CD4-positive, alpha-beta T cell treated with Interleukin-17A for 4 hours (primary cell): Measurements from ENCODE around the gene PCDHA12.
"Not testable (repeated sequence)": the region's sequence is repeated elsewhere in the genome, so short reads cannot be mapped to it uniquely, and the experiment has no call there.

Source experiments
- DNase-seq: peaks from one replicate; pipeline ENCODE4 v3.0.0-alpha.2; 2020; ENCODE audit warnings: mixed read lengths

Gene PCDHA12, protein sequence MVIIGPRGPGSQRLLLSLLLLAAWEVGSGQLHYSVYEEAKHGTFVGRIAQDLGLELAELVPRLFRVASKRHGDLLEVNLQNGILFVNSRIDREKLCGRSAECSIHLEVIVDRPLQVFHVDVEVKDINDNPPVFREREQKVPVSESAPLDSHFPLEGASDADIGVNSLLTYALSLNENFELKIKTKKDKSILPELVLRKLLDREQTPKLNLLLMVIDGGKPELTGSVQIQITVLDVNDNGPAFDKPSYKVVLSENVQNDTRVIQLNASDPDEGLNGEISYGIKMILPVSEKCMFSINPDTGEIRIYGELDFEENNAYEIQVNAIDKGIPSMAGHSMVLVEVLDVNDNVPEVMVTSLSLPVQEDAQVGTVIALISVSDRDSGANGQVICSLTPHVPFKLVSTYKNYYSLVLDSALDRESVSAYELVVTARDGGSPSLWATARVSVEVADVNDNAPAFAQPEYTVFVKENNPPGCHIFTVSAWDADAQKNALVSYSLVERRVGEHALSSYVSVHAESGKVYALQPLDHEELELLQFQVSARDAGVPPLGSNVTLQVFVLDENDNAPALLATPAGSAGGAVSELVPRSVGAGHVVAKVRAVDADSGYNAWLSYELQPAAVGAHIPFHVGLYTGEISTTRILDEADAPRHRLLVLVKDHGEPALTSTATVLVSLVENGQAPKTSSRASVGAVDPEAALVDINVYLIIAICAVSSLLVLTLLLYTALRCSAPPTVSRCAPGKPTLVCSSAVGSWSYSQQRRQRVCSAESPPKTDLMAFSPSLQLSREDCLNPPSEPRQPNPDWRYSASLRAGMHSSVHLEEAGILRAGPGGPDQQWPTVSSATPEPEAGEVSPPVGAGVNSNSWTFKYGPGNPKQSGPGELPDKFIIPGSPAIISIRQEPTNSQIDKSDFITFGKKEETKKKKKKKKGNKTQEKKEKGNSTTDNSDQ

GRCh38 chr5:140875085-140876065, at the start of gene PCDHA12:
PCDHA12 (plus strand) TSS chr5:140875308; CDS start chr5:140875473, 165 bp downstream.
- no peak for DNase-seq

GRCh38 chr5:140827704-140828361, 47.3 kb upstream of the PCDHA12 start, which contains the start of gene PCDHA6:
PCDHA6 (plus strand) TSS chr5:140827960; CDS start chr5:140828092, 132 bp downstream.
- DNase-seq: no peak

GRCh38 chr5:140828362-140828737, 46.8 kb upstream of the PCDHA12 start:
- no peak for DNase-seq

- DNase-seq: not testable (repeated sequence)
Observed at GRCh38 chr5:140829511-140830501, 45.3 kb upstream of the PCDHA12 start.

GRCh38 chr5:140833993-140834392, 41.1 kb upstream of the PCDHA12 start, which contains the start of gene PCDHA7:
PCDHA7 (plus strand) TSS chr5:140834269; CDS start chr5:140834384, 115 bp downstream.
- DNase-seq: no peak

GRCh38 chr5:140834439-140835008, 40.6 kb upstream of the PCDHA12 start:
- DNase-seq: not testable (repeated sequence)

- DNase-seq: no peak
Observed at GRCh38 chr5:140835622-140836510, 39.2 kb upstream of the PCDHA12 start.

GRCh38 chr5:140840978-140841962, 33.8 kb upstream of the PCDHA12 start, which contains the start of gene PCDHA8:
PCDHA8 (plus strand) TSS chr5:140841187; CDS start chr5:140841322, 135 bp downstream.
- DNase-seq: no peak

DNA sequence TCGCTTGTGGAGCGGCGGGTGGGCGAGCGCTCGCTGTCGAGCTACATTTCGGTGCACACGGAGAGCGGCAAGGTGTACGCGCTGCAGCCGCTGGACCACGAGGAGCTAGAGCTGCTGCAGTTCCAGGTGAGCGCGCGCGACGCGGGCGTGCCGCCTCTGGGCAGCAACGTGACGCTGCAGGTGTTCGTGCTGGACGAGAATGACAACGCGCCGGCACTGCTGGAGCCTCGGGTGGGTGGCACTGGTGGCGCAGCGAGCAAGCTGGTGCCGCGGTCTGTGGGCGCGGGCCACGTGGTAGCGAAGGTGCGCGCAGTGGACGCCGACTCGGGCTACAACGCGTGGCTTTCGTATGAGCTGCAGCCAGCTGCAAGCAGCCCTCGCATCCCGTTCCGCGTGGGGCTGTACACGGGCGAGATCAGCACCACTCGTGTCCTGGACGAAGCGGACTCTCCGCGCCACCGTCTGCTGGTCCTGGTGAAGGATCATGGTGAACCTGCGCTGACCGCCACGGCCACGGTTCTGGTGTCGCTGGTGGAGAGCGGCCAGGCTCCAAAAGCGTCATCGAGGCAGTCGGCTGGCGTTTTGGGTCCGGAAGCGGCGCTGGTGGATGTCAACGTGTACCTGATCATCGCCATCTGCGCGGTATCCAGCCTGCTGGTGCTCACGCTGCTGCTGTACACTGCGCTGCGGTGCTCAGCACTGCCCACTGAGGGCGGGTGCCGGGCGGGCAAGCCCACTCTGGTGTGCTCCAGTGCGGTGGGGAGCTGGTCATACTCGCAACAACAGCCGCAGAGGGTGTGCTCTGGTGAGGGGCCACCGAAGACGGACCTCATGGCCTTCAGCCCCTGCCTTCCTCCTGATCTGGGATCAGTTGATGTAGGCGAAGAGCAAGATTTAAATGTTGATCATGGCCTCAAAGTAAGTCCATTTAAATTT, 32.0 kb upstream of the PCDHA12 start:
- no peak for DNase-seq

DNA sequence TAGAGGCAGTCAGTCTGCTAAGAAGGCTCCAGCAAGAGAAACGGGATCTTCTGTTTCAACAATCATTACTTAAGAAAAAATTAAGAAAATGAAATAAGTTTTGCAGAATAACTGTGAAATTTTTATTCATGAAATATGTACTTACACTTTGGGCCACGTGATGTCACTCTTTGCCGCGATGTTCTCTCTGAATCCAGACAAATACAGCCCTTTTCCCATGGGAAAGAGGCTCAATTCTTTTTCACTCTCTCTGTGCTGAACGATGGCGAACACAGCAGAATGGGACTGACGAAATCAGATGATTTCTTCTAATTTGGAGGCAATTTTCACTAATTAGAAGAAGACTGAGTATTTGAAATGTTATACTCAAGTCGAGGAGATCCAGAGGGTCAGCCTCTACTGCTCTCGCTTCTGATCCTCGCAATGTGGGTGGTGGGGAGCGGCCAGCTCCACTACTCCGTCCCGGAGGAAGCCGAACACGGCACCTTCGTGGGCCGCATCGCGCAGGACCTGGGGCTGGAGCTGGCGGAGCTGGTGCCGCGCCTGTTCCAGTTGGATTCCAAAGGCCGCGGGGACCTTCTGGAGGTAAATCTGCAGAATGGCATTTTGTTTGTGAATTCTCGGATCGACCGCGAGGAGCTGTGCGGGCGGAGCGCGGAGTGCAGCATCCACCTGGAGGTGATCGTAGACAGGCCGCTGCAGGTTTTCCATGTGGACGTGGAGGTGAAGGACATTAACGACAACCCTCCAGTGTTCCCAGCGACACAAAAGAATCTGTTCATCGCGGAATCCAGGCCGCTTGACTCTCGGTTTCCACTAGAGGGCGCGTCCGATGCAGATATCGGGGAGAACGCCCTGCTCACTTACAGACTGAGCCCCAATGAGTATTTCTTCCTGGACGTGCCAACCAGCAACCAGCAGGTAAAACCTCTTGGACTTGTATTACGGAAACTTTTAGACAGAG, 26.7 kb upstream of the PCDHA12 start, which contains the start of gene PCDHA9:
Gene PCDHA9 (plus strand): TSS at position 244 of the 964 bp plus-strand sequence. CDS start 114 bp downstream, at position 358.
- DNase-seq: not testable (repeated sequence)

DNA sequence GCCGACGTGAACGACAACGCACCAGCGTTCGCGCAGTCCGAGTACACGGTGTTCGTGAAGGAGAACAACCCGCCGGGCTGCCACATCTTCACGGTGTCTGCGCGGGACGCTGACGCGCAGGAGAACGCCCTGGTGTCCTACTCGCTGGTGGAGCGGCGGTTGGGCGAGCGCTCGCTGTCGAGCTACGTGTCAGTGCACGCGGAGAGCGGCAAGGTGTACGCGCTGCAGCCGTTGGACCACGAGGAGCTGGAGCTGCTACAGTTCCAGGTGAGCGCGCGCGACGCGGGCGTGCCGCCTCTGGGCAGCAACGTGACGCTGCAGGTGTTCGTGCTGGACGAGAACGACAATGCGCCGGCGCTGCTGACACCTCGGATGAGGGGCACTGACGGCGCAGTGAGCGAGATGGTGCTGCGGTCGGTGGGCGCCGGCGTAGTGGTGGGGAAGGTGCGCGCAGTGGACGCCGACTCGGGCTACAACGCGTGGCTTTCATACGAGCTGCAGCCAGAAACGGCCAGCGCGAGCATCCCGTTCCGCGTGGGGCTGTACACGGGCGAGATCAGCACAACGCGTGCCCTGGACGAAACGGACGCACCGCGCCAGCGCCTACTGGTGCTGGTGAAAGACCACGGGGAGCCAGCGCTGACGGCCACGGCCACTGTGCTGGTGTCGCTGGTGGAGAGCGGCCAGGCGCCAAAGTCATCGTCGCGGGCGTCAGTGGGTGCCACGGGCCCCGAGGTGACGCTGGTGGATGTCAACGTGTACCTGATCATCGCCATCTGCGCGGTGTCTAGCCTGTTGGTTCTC, 25.1 kb upstream of the PCDHA12 start:
- DNase-seq: not testable (repeated sequence)

GRCh38 chr5:140855772-140856674, 19.1 kb upstream of the PCDHA12 start, which contains the start of gene PCDHA10:
PCDHA10 (plus strand) TSS chr5:140855897; CDS start chr5:140856049, 152 bp downstream.
- no peak for DNase-seq
